Neural progenitor cell (in vitro differentiated cells): Measurements from ENCODE around the gene PRX.

Experiments
- CTCF ChIP-seq: fragments of 200-600 bp; sonication (generic); IDR thresholded peaks from 2 replicates; pipeline ENCODE4 v1.5.1; 2017; ENCODE audit warnings: antibody characterized with exemption, mild to moderate bottlenecking
- EZH2phosphoT487 ChIP-seq: fragments of 200-600 bp; sonication (generic); IDR thresholded peaks from 2 replicates; pipeline ENCODE4 v1.6.1; 2017; ENCODE audit warnings: antibody characterized with exemption

GRCh38 chr19:40444825-40445312 is 31.7 kb upstream of the PRX start:
- TF ChIP-seq CTCF, result peak; percentile 43
- no peak for TF ChIP-seq EZH2phosphoT487
